HG03457 (cell line): ENCODE results near the gene CASTOR2.
"Not testable (repeated sequence)": the region's sequence is repeated elsewhere in the genome, so short reads cannot be mapped to it uniquely, and the experiment has no call there.

Source experiments
- ATAC-seq: cut with Tn5 transposase; IDR thresholded peaks from one replicate; pipeline ENCODE4 v1.9.1; 2021; ENCODE audit warnings: moderate number of reproducible peaks; ENCODE audit not compliant: unreplicated experiment

Gene CASTOR2

DNA sequence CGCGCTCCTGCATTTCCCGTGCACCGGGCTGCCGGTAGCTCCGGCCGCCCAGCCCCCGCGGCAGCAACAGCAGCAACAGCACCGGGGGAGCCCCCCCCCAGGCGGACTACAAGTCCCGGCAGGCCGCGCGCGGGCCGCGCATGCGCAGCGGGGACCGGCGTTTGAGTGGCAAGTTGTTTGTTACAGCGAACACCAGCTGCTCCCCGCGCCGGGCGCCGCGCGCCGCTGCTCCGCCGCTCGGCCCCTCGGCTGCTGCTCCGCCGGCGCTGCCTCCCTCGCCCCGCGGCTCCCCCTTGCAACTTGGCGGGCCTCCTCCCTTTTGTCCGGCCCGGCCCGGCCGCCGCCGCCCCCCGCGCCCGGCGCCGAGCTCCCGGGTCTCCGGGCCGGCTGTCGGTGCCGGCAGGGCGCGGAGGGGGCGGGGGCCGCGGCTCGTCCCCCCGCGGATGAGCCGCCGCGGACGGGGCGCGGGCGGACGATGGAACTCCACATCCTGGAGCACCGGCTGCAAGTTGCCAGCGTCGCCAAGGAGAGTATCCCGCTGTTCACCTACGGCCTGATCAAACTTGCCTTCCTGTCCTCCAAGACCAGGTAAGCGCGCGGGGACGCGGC lies at the start of gene CASTOR2:
TSS of gene CASTOR2 (plus strand) at position 195 of the 609 bp plus-strand sequence. CDS start at position 476, 281 bp downstream.
- ATAC-seq = peak; percentile 82

GRCh38 chr7:74922321-74922890 lies 42.1 kb upstream of the CASTOR2 start:
- ATAC-seq = not testable (repeated sequence)

DNA sequence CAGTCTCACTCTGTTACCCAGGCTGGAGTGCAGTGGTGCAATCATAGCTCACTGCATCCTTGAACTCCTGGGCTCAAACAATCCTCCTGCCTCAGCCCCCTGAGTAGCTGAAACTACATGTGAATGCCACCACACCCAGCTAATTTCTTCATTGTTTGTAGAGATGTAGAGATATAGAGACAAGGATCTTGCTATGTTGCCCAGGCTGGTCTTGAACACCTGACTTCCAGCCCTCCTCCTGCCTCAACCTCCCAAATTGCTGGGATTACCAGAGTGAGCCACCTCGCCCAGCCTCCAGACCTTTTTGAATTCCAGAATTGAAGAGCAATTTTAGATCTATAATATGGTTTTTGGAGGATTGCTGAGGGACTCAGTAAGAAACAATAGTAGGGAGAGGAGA lies 40.9 kb upstream of the CASTOR2 start:
- not testable (repeated sequence) for ATAC-seq

GRCh38 chr7:74926968-74927367 lies 37.5 kb upstream of the CASTOR2 start:
- not testable (repeated sequence) for ATAC-seq

- not testable (repeated sequence) for ATAC-seq
Observed at GRCh38 chr7:74931563-74932328, 32.8 kb upstream of the CASTOR2 start.

GRCh38 chr7:74939429-74939828 lies 25.1 kb upstream of the CASTOR2 start:
- not testable (repeated sequence) for ATAC-seq

- ATAC-seq = not testable (repeated sequence)
Observed at GRCh38 chr7:74941302-74942069, 23.0 kb upstream of the CASTOR2 start.

DNA sequence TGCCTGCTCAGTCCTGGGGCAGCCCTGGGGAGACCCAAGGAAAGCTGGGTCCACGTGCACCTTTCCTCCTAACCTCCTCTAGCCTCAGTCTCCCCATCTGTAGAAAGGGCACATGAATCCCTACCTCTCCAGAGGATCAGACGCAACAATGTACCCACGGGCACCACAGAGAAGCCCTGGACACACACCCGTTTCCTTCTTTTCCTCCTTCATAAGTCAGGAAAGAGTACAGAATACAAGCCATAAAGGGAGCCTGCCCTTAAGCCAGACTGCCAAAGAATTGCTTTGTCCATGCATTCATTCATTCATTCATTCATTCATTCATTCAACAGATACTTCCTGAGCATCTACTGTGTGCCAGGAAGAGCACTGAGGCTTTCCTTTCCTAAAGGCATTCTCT lies 20.6 kb upstream of the CASTOR2 start:
- not testable (repeated sequence) for ATAC-seq

- ATAC-seq = not testable (repeated sequence)
Observed at GRCh38 chr7:74947741-74948140, 16.8 kb upstream of the CASTOR2 start.

DNA sequence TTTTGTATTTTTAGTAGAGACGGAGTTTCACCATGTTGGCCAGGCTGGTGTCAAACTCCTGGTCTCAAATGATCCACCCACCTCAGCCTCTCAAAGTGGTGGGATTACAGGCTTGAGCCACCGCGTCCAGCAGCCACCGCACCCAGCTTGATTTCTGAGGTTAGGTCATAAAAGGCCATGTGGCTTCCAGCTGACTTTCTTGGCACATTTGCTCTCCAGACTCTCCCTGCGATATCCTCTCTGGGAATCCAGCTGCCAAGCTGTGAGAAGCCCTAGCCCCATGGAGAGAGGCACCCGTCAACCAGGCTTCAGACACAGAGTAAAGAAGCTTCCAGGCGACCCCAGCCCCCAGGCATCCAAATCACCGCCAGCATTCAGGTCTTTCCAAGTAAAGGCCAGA lies 10.7 kb upstream of the CASTOR2 start:
- not testable (repeated sequence) for ATAC-seq

GRCh38 chr7:74958328-74958727 lies 6.2 kb upstream of the CASTOR2 start:
- ATAC-seq = not testable (repeated sequence)

DNA sequence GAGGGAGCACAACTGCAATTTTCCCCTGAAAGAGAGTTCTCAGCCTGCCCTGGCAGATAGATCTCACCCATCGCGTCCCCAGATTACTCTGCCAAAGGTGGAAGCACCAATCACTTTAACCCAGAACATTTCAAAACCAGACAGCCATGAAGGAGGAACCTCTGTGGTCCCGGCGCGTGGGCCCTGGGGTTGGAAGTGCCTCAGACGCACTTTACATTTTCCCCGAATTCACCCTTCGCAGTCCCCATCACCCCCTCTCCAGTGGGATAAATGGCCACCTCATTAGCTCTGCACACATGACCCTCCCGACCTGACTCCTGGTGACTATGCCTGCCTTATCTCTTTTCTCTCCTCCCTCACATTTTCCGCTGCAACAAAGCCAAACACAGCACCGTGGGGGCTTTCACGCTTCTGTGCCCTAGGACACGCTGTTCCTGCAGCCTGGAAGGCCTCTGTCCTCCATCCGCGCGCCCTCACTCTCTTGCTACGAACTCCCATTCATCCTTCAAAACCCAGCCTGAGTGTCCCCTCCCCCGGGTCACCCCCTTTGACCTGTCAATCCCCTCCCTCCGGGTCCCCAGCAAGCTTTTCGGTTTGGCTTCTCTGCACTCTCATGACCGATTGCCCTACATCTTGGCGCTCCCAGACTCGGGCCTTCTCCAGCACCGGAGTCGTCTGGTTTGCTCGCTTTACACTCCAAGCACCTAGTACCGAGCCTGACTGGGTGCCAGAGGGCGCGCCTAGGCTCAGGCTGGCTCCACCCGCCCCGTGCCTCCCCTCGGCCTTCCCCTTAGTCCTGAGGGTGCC lies 598 bp upstream of the CASTOR2 start:
- not testable (repeated sequence) for ATAC-seq

GRCh38 chr7:74966208-74966854 lies 1.8 kb downstream of the CASTOR2 start:
- not testable (repeated sequence) for ATAC-seq

DNA sequence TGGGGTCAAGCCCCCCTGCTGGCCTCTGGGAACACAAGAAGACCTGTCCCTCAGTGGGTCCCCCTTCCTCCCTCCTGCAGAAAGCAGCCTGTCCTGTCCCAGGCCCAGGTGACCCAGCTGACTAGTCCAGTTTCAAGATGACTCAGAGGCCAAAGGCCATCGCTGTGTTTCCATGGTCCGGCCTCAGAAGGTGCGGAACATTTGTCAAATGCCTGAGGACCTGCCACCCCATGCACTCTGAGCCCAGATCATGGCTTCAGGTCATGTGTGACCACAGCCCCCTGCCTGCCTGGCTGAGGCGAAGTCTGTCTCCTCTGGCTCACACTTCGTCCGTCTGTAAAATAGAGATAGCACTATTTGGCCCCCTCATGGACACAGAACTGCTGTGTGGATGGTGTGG lies 2.4 kb downstream of the CASTOR2 start:
- not testable (repeated sequence) for ATAC-seq

DNA sequence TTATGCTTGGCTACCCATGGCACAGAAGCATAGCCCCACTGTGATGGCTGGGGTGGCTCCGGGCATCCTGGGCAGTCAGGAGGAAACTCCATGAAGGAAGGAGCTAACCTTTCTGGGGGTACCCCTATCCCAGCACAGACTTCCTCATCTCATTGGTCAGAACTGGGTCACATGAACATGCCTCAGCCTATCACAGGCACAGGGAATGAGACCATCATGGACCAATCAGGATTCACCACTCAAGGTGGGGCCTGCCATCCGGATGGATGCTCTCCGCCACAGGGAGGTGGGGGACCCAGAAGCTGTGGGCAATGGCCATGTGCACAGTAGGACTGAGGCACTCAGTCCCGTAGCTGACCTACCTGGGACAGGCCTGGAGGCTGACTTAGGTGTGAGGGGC lies 6.9 kb downstream of the CASTOR2 start:
- ATAC-seq = not testable (repeated sequence)

DNA sequence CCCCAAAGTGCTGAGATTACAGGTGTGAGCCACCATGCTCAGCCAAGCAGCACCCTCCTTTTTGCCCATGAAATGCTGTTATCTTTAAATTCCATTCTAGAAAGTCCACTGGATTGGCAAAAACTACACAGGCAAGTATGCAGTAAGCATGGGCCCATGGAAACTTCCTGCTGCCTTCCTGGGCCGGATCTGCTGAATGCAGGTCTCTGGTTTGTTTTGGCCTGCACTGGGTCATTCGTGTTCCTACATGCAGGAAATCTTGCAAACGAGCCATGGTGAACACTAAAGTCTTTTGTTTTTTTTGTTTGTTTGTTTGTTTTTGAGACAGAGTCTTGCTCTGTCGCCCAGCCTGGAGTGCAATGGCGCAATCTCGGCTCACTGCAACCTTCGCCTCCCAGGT lies 7.9 kb downstream of the CASTOR2 start:
- ATAC-seq = not testable (repeated sequence)

GRCh38 chr7:74975959-74976358 lies 11.5 kb downstream of the CASTOR2 start:
- ATAC-seq = not testable (repeated sequence)

GRCh38 chr7:74977523-74977922 lies 13.0 kb downstream of the CASTOR2 start:
- ATAC-seq = not testable (repeated sequence)

DNA sequence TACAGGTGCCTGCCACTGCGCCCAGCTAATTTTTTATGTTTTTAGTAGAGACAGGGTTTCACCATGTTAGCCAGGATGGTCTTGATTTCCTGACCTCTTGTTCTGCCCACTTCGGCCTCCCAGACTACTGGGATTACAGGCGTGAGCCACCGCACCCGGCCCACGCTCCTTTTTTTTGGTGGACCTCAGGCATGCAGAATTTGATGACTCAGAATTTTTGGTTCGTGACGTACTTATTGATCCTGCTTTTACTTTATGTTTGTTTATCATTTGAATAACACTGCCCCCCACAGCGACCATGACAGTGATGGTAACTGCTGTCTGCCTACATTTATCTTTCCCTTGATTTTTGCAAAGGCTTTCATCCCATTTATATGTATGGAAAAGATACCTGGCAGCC lies 23.9 kb downstream of the CASTOR2 start:
- ATAC-seq = not testable (repeated sequence)

DNA sequence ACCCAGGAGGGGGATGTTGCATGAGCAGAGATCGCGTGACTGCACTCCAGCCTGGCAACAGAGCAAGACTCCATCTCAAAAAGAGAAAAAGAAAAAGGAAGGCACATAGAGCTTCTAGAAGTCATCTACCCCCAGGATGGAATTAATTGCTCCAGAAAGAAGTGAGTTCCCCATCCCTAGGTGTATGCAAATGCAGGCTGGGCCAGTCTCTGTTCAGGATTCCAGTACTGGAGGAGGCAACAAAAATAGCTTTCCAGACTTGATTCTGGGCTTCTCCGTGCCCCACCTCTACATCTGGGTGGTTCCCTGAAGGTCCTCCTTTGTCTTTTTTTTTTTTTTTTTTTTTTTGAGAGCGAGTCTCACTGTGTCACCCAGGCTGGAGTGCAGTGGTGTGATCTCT lies 28.6 kb downstream of the CASTOR2 start:
- no peak for ATAC-seq
